Measurements from ENCODE around the gene HOXC12.

Gene HOXC12

GRCh38 chr12:53944209-53944608 lies 10.5 kb upstream of the HOXC12 start:
- H3K4me1 Mint-ChIP-seq: no peaks in the 10 kb centered on the region
- H3K36me3 Mint-ChIP-seq (ENCODE audit: low read depth): no peaks in the 10 kb centered on the region
- peaks cover 7% of the 10 kb centered on the region for H3K9me3 Mint-ChIP-seq
- peaks cover 100% of the 10 kb centered on the region for H3K27me3 Mint-ChIP-seq (ENCODE audit: low read depth)
- no peak overlapping the region for H3K4me3 Mint-ChIP-seq
- TF ChIP-seq CTCF (IDR thresholded peaks at IDR 0.05; ENCODE audit: unreplicated experiment in 3 of 3): no peak
- H3K27ac Mint-ChIP-seq: no peak overlapping the region

GRCh38 chr12:53944907-53945847 lies 9.5 kb upstream of the HOXC12 start:
- Mint-ChIP-seq H3K27me3 (ENCODE audit: low read depth) (peaks cover 100% of the 10 kb centered on the region), H3K4me1 (no peaks in the 10 kb centered on the region), H3K36me3 (ENCODE audit: low read depth) (no peaks in the 10 kb centered on the region), H3K27ac (no peak overlapping the region), H3K9me3 (peaks cover 7% of the 10 kb centered on the region), H3K4me3 (no peak overlapping the region)
- no peak for TF ChIP-seq CTCF (IDR thresholded peaks at IDR 0.05; ENCODE audit: unreplicated experiment in 3 of 3)

GRCh38 chr12:53947743-53948142 lies 7.0 kb upstream of the HOXC12 start:
- TF ChIP-seq CTCF (IDR thresholded peaks at IDR 0.05; ENCODE audit: unreplicated experiment in 3 of 3): no peak
- no peak overlapping the region for H3K4me3 Mint-ChIP-seq
- no peaks in the 10 kb centered on the region for H3K4me1 Mint-ChIP-seq
- peaks cover 4% of the 10 kb centered on the region for H3K9me3 Mint-ChIP-seq
- no peak overlapping the region for H3K27ac Mint-ChIP-seq
- no peaks in the 10 kb centered on the region for H3K36me3 Mint-ChIP-seq (ENCODE audit: low read depth)
- peaks cover 100% of the 10 kb centered on the region for H3K27me3 Mint-ChIP-seq (ENCODE audit: low read depth)

GRCh38 chr12:53948650-53949593 lies 5.8 kb upstream of the HOXC12 start:
- peaks cover under 1% of the 10 kb centered on the region for H3K9me3 Mint-ChIP-seq
- H3K4me1 Mint-ChIP-seq: peaks cover 6% of the 10 kb centered on the region
- H3K4me3 Mint-ChIP-seq: no peak overlapping the region
- H3K27ac Mint-ChIP-seq: no peak overlapping the region
- H3K27me3 Mint-ChIP-seq (ENCODE audit: low read depth): peaks cover 100% of the 10 kb centered on the region
- no peaks in the 10 kb centered on the region for H3K36me3 Mint-ChIP-seq (ENCODE audit: low read depth)
- no peak for TF ChIP-seq CTCF (IDR thresholded peaks at IDR 0.05; ENCODE audit: unreplicated experiment in 3 of 3)

GRCh38 chr12:53949631-53950436 lies 4.9 kb upstream of the HOXC12 start:
- no peak overlapping the region for H3K4me3 Mint-ChIP-seq
- H3K27ac Mint-ChIP-seq: no peak overlapping the region
- peaks cover 100% of the 10 kb centered on the region for H3K27me3 Mint-ChIP-seq (ENCODE audit: low read depth)
- H3K4me1 Mint-ChIP-seq: peaks cover 6% of the 10 kb centered on the region
- no peaks in the 10 kb centered on the region for H3K36me3 Mint-ChIP-seq (ENCODE audit: low read depth)
- no peaks in the 10 kb centered on the region for H3K9me3 Mint-ChIP-seq
- no peak for TF ChIP-seq CTCF (IDR thresholded peaks at IDR 0.05; ENCODE audit: unreplicated experiment in 3 of 3)
